Measurements from ENCODE around the gene ATAD3C.
"Not testable (repeated sequence)": the region's sequence is repeated elsewhere in the genome, so short reads cannot be mapped to it uniquely, and the experiment has no call there.

Gene ATAD3C

DNA sequence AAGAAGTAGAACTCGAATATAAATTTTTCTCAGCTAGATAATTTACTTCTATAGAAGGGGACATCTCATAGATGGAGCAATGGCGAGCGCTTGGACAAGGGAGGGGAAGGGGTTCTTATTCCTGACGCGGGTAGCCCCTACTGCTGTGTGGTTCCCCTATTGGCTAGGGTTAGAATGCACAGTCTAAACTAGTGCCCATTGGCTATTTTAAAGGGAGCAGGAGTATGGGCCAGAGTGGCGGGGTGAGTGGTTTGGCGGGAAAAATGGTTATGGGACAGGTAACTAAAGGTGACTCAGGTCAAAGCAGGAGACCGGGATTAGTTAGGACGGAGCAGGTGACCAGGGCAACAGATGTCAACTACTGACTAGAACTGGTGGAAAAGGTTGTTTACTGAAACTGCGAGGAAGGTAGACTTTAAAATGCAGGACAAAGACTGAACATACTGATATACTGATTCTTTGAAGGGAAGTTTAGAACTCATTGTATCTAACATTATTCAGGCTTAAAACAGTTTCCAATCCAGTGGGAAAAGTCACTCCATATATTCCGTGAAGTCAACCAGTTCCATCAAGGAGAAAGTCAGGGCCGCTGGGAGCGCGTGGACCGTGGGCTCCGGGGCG is 61.5 kb downstream of the ATAD3C start:
- H3K9me3 ChIP-seq (ENCODE audit: insufficient read depth, low read depth, low read length): no peaks in the 10 kb centered on the region
- H3K4me1 ChIP-seq (ENCODE audit: insufficient read depth, low read length): no peaks in the 10 kb centered on the region
- H3K9ac ChIP-seq (ENCODE audit: low read depth, low read length): peak overlapping the region; percentile 82

DNA sequence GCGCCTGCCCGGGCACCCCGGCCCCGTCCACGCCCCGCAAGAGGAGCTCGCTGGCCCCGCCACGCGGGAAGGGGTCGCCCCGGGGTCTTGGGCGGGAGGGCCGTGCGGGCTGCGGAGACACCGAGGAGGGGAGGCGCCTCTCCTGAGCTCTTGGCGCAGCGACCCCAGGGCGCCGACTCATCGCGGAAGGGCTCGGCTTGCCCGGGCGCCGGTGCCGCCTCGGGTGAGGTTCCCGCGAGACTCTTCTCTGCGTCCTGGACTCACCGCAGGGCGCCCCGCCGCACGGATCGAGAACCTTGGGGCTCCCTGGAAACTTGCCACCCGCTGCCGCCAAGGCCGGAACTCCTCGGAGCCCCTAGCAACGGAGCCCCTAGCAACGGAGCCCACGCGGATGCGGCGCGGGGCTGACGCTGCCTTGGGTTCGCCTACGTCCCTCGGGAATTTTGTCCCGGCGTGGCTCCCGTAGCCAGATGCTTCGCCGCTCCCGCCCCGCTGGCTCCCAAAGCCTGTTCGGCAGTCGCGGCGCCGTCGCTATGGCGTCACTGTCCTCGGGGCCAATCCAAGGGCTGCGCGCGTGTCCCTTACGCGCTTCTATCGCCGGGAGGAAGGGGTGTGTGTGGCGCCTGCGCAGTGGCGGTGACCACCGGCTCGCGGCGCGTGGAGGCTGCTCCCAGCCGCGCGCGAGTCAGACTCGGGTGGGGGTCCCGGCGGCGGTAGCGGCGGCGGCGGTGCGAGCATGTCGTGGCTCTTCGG is 62.2 kb downstream of the ATAD3C start, which contains the start of gene ATAD3A:
ATAD3A (plus strand) TSS at position 630 of the 753 bp plus-strand sequence; CDS start at position 737, 107 bp downstream.
- Histone ChIP-seq H3K27me3 (ENCODE audit: insufficient read depth, low read length) (no peaks in the 10 kb centered on the region), H3K4me1 (ENCODE audit: insufficient read depth, low read length) (no peaks in the 10 kb centered on the region), H3K9me3 (ENCODE audit: insufficient read depth, low read depth, low read length) (no peaks in the 10 kb centered on the region), H3K9ac (ENCODE audit: low read depth, low read length) (peak within 1 kb of the TSS; percentile 82), H3K4me3 (ENCODE audit: low read length) (peak within 1 kb of the TSS; percentile 72), H3K27ac (ENCODE audit: low read length) (peak within 1 kb of the TSS; percentile 43), H3K36me3 (ENCODE audit: insufficient read depth, low read depth, low read length) (peaks cover 3% of the 10 kb centered on the region; the same call in 1 of the 2 replicates)

More for the DNA sequence above, 61.5 kb downstream of the ATAD3C start:
- no peaks in the 10 kb centered on the region for H3K27me3 ChIP-seq (ENCODE audit: insufficient read depth, low read length)
- no peaks in the 10 kb centered on the region; the same call in 1 of the 2 replicates for H3K36me3 ChIP-seq (ENCODE audit: insufficient read depth, low read depth, low read length)
- peak overlapping the region; percentile 8 for H3K27ac ChIP-seq (ENCODE audit: low read length)
- peak overlapping the region; percentile 72 for H3K4me3 ChIP-seq (ENCODE audit: low read length)

- peak overlapping the region; percentile 63; the same call in 1 of the 2 replicates for H3K4me3 ChIP-seq (ENCODE audit: low read length)
- not testable (repeated sequence) for H3K9me3 ChIP-seq (ENCODE audit: insufficient read depth, low read depth, low read length); H3K27me3 ChIP-seq (ENCODE audit: insufficient read depth, low read length); H3K36me3 ChIP-seq (ENCODE audit: insufficient read depth, low read depth, low read length); H3K9ac ChIP-seq (ENCODE audit: low read depth, low read length); H3K27ac ChIP-seq (ENCODE audit: low read length); H3K4me1 ChIP-seq (ENCODE audit: insufficient read depth, low read length)
Measured at GRCh38 chr1:1512425-1512824, 62.9 kb downstream of the ATAD3C start.

GRCh38 chr1:1513675-1514074 is 64.2 kb downstream of the ATAD3C start:
- not testable (repeated sequence) for H3K4me3 ChIP-seq (ENCODE audit: low read length); H3K27ac ChIP-seq (ENCODE audit: low read length)

DNA sequence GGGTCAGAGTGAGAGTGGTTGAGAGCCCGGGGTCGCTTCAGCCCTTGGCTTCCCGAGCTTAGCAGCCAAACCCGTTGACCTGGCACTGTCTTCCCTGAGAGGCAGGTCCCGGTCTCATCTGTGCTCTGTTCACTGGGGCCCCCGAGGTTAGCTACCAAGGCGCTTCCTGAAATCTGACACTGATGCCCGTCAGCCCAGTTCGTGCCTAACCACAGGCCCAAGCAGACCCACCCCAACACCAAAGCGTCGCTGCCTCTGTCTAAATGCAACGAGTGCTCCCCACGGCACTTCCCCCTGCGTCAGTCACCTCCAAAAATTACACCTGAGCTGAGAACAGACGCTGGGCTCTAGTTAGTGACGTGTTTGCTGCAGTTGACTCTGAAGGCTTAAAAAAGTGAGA is 64.9 kb downstream of the ATAD3C start:
- H3K9ac ChIP-seq (ENCODE audit: low read depth, low read length); H3K27ac ChIP-seq (ENCODE audit: low read length); H3K9me3 ChIP-seq (ENCODE audit: insufficient read depth, low read depth, low read length); H3K4me3 ChIP-seq (ENCODE audit: low read length); H3K4me1 ChIP-seq (ENCODE audit: insufficient read depth, low read length); H3K27me3 ChIP-seq (ENCODE audit: insufficient read depth, low read length): not testable (repeated sequence)
- peaks cover 13% of the 10 kb centered on the region for H3K36me3 ChIP-seq (ENCODE audit: insufficient read depth, low read depth, low read length)

More at GRCh38 chr1:1513675-1514074, 64.2 kb downstream of the ATAD3C start:
- H3K27me3 ChIP-seq (ENCODE audit: insufficient read depth, low read length); H3K9me3 ChIP-seq (ENCODE audit: insufficient read depth, low read depth, low read length); H3K4me1 ChIP-seq (ENCODE audit: insufficient read depth, low read length); H3K9ac ChIP-seq (ENCODE audit: low read depth, low read length): not testable (repeated sequence)
- peaks cover 13% of the 10 kb centered on the region for H3K36me3 ChIP-seq (ENCODE audit: insufficient read depth, low read depth, low read length)

DNA sequence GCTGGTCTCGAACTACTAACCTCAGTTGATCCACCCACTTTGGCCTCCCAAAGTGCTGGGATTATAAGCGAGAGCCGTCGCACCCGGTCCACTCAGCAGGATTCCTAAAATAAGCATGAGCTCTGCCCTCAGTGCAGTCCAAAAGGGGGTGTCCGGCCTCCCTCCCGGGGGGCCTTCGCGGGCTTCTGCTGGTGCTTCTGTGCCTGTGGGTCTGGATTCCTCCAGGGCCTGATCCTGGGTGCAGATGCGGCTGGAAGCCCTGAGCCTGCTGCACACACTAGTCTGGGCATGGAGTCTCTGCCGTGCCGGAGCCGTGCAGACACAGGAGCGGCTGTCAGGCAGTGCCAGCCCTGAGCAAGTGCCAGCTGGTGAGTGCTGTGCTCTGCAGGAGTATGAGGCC is 67.4 kb downstream of the ATAD3C start:
- H3K9me3 ChIP-seq (ENCODE audit: insufficient read depth, low read depth, low read length); H3K27me3 ChIP-seq (ENCODE audit: insufficient read depth, low read length); H3K9ac ChIP-seq (ENCODE audit: low read depth, low read length); H3K4me3 ChIP-seq (ENCODE audit: low read length); H3K27ac ChIP-seq (ENCODE audit: low read length); H3K4me1 ChIP-seq (ENCODE audit: insufficient read depth, low read length): not testable (repeated sequence)
- peaks cover 18% of the 10 kb centered on the region for H3K36me3 ChIP-seq (ENCODE audit: insufficient read depth, low read depth, low read length)

- no peak overlapping the region for H3K9ac ChIP-seq (ENCODE audit: low read depth, low read length)
- peaks cover 18% of the 10 kb centered on the region for H3K36me3 ChIP-seq (ENCODE audit: insufficient read depth, low read depth, low read length)
- H3K4me3 ChIP-seq (ENCODE audit: low read length): no peak overlapping the region
- no peak overlapping the region for H3K27ac ChIP-seq (ENCODE audit: low read length)
- no peaks in the 10 kb centered on the region for H3K4me1 ChIP-seq (ENCODE audit: insufficient read depth, low read length)
- no peaks in the 10 kb centered on the region for H3K9me3 ChIP-seq (ENCODE audit: insufficient read depth, low read depth, low read length)
- no peaks in the 10 kb centered on the region for H3K27me3 ChIP-seq (ENCODE audit: insufficient read depth, low read length)
Measured at GRCh38 chr1:1517973-1518620, 68.6 kb downstream of the ATAD3C start.

DNA sequence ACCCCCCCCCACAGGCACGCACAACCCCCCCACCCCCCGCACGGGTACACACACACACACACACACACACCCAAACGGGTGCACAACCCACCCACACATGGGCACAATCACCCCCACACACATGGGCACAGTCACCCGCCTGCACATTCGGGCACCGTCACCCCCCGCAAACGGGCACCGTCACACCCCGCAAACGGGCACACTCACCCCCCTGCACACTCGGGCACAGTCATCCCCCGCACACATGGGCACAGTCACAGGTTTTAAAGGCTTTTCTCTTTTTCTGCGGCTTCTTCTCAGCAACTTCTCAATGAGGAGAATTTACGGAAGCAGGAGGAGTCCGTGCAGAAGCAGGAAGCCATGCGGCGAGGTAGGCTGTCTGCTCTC is 69.1 kb downstream of the ATAD3C start:
- not testable (repeated sequence) for H3K4me3 ChIP-seq (ENCODE audit: low read length); H3K27me3 ChIP-seq (ENCODE audit: insufficient read depth, low read length); H3K9ac ChIP-seq (ENCODE audit: low read depth, low read length); H3K27ac ChIP-seq (ENCODE audit: low read length); H3K9me3 ChIP-seq (ENCODE audit: insufficient read depth, low read depth, low read length); H3K4me1 ChIP-seq (ENCODE audit: insufficient read depth, low read length)
- H3K36me3 ChIP-seq (ENCODE audit: insufficient read depth, low read depth, low read length): peaks cover 18% of the 10 kb centered on the region

All from iPS-20b (cell line).